Gastroesophageal sphincter (tissue), 4 donors: ENCODE data around the gene ZNF689. TPM values are rescaled to one million over a fixed set of nuclear protein-coding genes. Genes with fewer than 3 reads are reported as not detected.
A peak's percentile ranks its signal among the peaks of the same experiment; 100 is the strongest.

Source experiments
- ATAC-seq: fragments of 150-250 bp; one replicate; pipeline ENCODE4 v1.9.1; 2016; ENCODE audit warnings: mild to moderate bottlenecking, moderate library complexity
- H3K27ac ChIP-seq, 4 donors: fragments of 200-600 bp; sonication (generic) in 3 of 4; 1 replicate in 3 of 4; 2 replicates in 1 of 4; pipeline ENCODE4 v1.5.1; 2016 to 2019
- H3K27me3 ChIP-seq: fragments of 200-600 bp; sonication (generic); one replicate; pipeline ENCODE4 v1.5.1; 2019
- H3K36me3 ChIP-seq, 2 donors: fragments of 200-600 bp; sonication (generic); one replicate each; pipeline ENCODE4 v1.5.1; 2019; ENCODE audit warnings: control low read depth in 1 of 2
- H3K4me1 ChIP-seq, 3 donors: fragments of 200-600 bp; sonication (generic); 1 replicate in 2 of 3; 2 replicates in 1 of 3; pipeline ENCODE4 v1.5.1; 2016 to 2019; ENCODE audit warnings: control low read depth in 2 of 3
- H3K4me3 ChIP-seq, 2 donors: fragments of 200-600 bp; sonication (generic); one replicate each; pipeline ENCODE4 v1.5.1; 2019; ENCODE audit warnings: mild to moderate bottlenecking in 1 of 2, moderate library complexity in 1 of 2
- H3K9me3 ChIP-seq, 3 donors: fragments of 200-600 bp; sonication (generic); one replicate each; pipeline ENCODE4 v1.5.1; 2017 to 2019; ENCODE audit warnings: control low read depth in 2 of 3
- EP300 ChIP-seq: sonication (generic); formaldehyde crosslinking; IDR thresholded peaks from one replicate; pipeline ENCODE4 v1.6.1; 2017; ENCODE audit warnings: antibody characterized with exemption, mild to moderate bottlenecking
- POLR2A ChIP-seq, 2 donors: fragments of 450-650 bp; IDR thresholded peaks; one replicate each; pipeline ENCODE4 v1.6.1; 2017; ENCODE audit warnings: antibody characterized with exemption in 2 of 2, mild to moderate bottlenecking in 2 of 2, moderate library complexity in 1 of 2
- POLR2AphosphoS5 ChIP-seq: sonication (generic); formaldehyde crosslinking; IDR thresholded peaks from one replicate; pipeline ENCODE4 v1.6.1; 2017; ENCODE audit warnings: antibody characterized with exemption
- WGBS, 2 donors: methylation state at CpG; one replicate each; pipeline ENCODE4 v1.1.5; 2018; ENCODE audit warnings: low coverage in 1 of 2; 5-methylcytosine and 5-hydroxymethylcytosine counted together
- total RNA-seq, 4 donors: library from RNA; depleted of rRNA; stranded (reverse); fragments of >200 nt; gene quantifications; one replicate each; pipeline ENCODE4 v1.1.0, GENCODE V29; 2016
- TF ChIP-seq, protein P1 (sequence below), 4 experiments: fragments of 200-600 bp in 2 of 4; fragments of 450-650 bp in 2 of 4; sonication (generic) in 1 of 4; IDR thresholded peaks; one replicate each; pipeline ENCODE4 v1.5.1; 2017 to 2019; ENCODE audit warnings: antibody characterized with exemption in 4 of 4, mild to moderate bottlenecking in 2 of 4, moderate library complexity in 2 of 4

The ZNF689 gene
- total RNA-seq, 4 donors from 2014 or later: 9.7 to 13.1 (median 11.4) TPM

DNA sequence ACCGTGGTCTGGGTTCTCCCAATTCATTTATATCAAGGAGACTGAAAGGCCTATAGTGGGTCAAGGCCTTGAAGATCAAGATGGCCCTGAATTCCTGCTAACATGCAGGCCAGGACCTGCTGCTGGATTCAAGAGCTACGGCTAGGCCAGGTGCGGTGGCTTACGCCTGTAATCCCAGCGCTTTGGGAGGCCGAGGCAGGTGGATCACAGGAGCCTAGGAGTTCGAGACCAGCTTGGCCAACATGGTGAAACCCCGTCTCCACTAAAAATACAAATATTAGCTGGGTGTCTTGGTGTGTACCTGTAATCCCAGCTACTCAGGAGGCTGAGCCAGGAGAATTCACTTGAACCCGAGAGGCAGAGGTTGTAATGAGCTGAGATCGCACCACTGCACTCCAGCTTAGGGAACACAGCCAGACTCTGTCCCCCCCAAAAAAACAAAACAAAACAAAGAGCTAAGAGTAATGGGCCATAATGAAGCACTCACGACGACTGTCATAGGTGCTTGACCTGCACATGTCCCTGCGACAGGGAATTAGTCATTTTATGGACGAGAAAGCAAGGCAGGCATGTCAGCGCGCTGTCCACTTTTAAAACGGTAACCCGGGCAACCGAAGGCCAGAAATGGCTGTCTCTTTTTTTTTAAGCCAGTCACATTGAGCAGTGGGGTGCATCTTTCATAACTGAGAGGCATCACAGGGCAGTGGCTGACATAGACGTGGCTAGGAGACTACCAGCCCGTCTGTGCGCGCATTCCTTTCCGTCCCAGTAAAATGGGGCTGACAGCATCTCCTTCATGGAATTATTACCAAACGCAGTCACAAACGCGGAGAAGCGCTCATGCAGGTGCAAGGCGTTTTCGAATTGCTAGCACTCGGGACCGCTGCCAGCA lies 47.0 kb upstream of the ZNF689 start:
- ATAC-seq: no peak
- Histone ChIP-seq H3K36me3 (peaks cover 0 to 63% of the 10 kb centered on the region in 2 donors), H3K4me3 (peak overlapping the region; percentile 23 to 46), H3K4me1 (peaks cover 0 to 60% (median 33%) of the 10 kb centered on the region in 3 donors), H3K27ac (peak overlapping the region; percentile 62 to 98 (median 90)), H3K9me3 (no peaks in the 10 kb centered on the region), H3K27me3 (no peaks in the 10 kb centered on the region)
- TF ChIP-seq POLR2AphosphoS5 (no peak), EP300 (no peak), POLR2A (IDR thresholded peaks at IDR 0.05) (peak in 1 of 2 donors; percentile 55)
- TF ChIP-seq, protein P1, sequence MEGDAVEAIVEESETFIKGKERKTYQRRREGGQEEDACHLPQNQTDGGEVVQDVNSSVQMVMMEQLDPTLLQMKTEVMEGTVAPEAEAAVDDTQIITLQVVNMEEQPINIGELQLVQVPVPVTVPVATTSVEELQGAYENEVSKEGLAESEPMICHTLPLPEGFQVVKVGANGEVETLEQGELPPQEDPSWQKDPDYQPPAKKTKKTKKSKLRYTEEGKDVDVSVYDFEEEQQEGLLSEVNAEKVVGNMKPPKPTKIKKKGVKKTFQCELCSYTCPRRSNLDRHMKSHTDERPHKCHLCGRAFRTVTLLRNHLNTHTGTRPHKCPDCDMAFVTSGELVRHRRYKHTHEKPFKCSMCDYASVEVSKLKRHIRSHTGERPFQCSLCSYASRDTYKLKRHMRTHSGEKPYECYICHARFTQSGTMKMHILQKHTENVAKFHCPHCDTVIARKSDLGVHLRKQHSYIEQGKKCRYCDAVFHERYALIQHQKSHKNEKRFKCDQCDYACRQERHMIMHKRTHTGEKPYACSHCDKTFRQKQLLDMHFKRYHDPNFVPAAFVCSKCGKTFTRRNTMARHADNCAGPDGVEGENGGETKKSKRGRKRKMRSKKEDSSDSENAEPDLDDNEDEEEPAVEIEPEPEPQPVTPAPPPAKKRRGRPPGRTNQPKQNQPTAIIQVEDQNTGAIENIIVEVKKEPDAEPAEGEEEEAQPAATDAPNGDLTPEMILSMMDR (IDR thresholded peaks at IDR 0.05): no peak
- WGBS, 2 donors: 13 to 45% methylated on average over 15 to 16 of the region's 32 CpGs

DNA sequence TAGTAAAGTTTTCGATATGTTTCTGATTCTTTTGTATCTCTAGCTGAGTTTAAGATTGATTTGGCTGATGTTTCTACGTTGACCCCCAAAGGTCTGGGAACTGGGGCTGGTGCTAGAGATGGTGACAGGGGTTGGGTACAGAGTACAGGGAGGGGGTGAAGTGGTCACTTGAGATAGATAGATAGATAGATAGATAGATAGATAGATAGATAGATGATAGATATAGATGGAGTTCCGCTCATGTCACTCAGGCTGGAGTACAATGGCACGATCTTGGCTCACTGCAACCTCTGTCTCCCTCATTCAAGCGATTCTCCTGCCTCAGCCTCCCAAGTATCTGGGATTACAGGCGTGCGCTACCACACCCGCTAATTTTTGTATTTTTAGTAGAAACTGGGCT lies 46.2 kb upstream of the ZNF689 start:
- no peak overlapping the region for H3K4me3 ChIP-seq
- peak overlapping the region in 3 of 4 donors; percentile 83 to 98 (median 98) for H3K27ac ChIP-seq
- WGBS, 2 donors: 93 to 96% methylated on average over 6 to 8 of the region's 8 CpGs
- H3K4me1 ChIP-seq: peaks cover 0 to 60% (median 32%) of the 10 kb centered on the region in 3 donors
- peaks cover 0 to 55% of the 10 kb centered on the region in 2 donors for H3K36me3 ChIP-seq
- TF ChIP-seq POLR2A (IDR thresholded peaks at IDR 0.05): no peak
- TF ChIP-seq POLR2AphosphoS5: no peak
- no peak for TF ChIP-seq EP300
- TF ChIP-seq, protein P1 (IDR thresholded peaks at IDR 0.05): no peak
- no peaks in the 10 kb centered on the region for H3K27me3 ChIP-seq
- ATAC-seq: no peak
- H3K9me3 ChIP-seq: no peaks in the 10 kb centered on the region

DNA sequence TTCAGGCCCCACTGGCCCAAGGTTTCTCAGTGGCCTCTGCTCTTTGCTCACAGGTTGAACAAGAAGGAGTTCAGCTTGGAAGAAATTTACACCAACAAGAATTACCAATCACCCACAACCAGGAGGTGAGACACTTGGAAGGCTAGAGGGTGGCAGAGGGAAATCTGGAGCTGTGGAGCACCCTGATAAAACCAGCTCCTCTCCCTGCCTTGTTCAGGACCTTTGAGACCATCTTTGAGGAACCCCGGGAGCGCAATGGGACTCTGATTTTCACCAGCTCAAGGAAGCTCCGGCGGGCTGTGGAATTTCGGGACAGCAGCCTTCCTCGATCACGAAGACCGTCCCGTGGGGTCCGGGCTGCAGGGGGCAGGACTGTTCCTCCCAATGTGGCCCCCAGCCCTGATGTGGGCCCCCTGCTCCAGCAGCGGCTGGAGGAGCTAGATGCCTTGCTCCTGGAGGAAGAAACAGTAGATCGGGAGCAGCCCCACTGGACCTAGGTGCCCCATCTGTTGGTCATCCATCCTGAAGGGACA lies 45.7 kb upstream of the ZNF689 start:
- TF ChIP-seq EP300 (no peak), POLR2AphosphoS5 (no peak), POLR2A (IDR thresholded peaks at IDR 0.05) (no peak)
- TF ChIP-seq, protein P1 (IDR thresholded peaks at IDR 0.05): no peak
- H3K36me3 ChIP-seq: peaks cover 0 to 50% of the 10 kb centered on the region in 2 donors
- no peaks in the 10 kb centered on the region for H3K9me3 ChIP-seq
- no peak for ATAC-seq
- no peak overlapping the region for H3K4me3 ChIP-seq
- peak overlapping the region in 3 of 4 donors; percentile 83 to 98 (median 98) for H3K27ac ChIP-seq
- H3K4me1 ChIP-seq: peaks cover 0 to 55% (median 27%) of the 10 kb centered on the region in 3 donors
- 80% methylated on average over 7 of the region's 12 CpGs; no CpG with 5 or more reads in 1 of the 2 donors for WGBS, 2 donors
- H3K27me3 ChIP-seq: no peaks in the 10 kb centered on the region

DNA sequence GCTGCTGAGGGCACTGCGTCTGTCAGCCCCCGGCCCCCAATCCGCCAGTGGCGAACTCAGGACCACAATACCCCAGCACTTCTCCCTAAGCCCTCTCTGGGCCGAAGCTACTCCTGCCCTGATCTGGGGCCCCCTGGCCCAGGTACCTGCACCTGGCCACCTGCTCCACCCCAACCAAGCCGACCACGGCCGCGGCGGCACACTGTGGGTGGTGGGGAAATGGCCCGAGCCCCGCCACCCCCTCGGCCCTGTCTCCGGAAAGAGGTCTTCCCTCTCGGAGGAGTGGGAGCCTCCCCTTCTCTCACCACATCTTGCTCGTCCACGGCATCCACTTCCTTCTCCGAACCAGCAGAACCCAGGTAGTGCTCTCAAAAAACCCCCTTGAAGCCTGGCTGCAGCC lies 44.7 kb upstream of the ZNF689 start:
- no CpG with 5 or more reads among the region's 18 CpGs for WGBS, 2 donors
- TF ChIP-seq, protein P1 (IDR thresholded peaks at IDR 0.05): no peak
- TF ChIP-seq EP300: no peak
- Histone ChIP-seq H3K27me3 (no peaks in the 10 kb centered on the region), H3K27ac (peak overlapping the region in 1 of 4 donors; percentile 98), H3K4me3 (no peak overlapping the region), H3K4me1 (peaks cover 0 to 48% (median 18%) of the 10 kb centered on the region in 3 donors), H3K9me3 (no peaks in the 10 kb centered on the region), H3K36me3 (peaks cover 0 to 50% of the 10 kb centered on the region in 2 donors)
- no peak for ATAC-seq
